ENCODE results near the gene CALB2.
"Not testable (repeated sequence)": the region's sequence is repeated elsewhere in the genome, so short reads cannot be mapped to it uniquely, and the experiment has no call there.

Gene CALB2

GRCh38 chr16:71358464-71358998 is at the start of gene CALB2:
CALB2 (plus strand) TSS chr16:71358723; CDS start chr16:71358793, 70 bp downstream.
- Histone ChIP-seq H3K4me1 (ENCODE audit: control insufficient read depth, insufficient read depth, low read length) (no peaks in the 10 kb centered on the region), H3K27me3 (ENCODE audit: control insufficient read depth, insufficient read depth, low read length) (peaks cover 18% of the 10 kb centered on the region), H3K9me3 (ENCODE audit: control insufficient read depth, low read length) (no peaks in the 10 kb centered on the region), H3K9ac (ENCODE audit: low read length) (peak within 1 kb of the TSS; percentile 34), H3K4me3 (ENCODE audit: low read length) (no peak within 1 kb of the TSS), H3K36me3 (ENCODE audit: control insufficient read depth, insufficient read depth, low read length) (no peaks in the 10 kb centered on the region)

GRCh38 chr16:71311553-71312158 is 46.9 kb upstream of the CALB2 start:
- H3K36me3 ChIP-seq (ENCODE audit: control insufficient read depth, insufficient read depth, low read length) = no peaks in the 10 kb centered on the region
- no peaks in the 10 kb centered on the region for H3K4me1 ChIP-seq (ENCODE audit: control insufficient read depth, insufficient read depth, low read length)
- no peaks in the 10 kb centered on the region for H3K9me3 ChIP-seq (ENCODE audit: control insufficient read depth, low read length)
- no peak overlapping the region for H3K9ac ChIP-seq (ENCODE audit: low read length)
- H3K4me3 ChIP-seq (ENCODE audit: low read length) = no peak overlapping the region
- peaks cover 4% of the 10 kb centered on the region for H3K27me3 ChIP-seq (ENCODE audit: control insufficient read depth, insufficient read depth, low read length)

GRCh38 chr16:71313591-71313990 is 44.9 kb upstream of the CALB2 start:
- H3K27me3 ChIP-seq (ENCODE audit: control insufficient read depth, insufficient read depth, low read length); H3K9ac ChIP-seq (ENCODE audit: low read length); H3K4me1 ChIP-seq (ENCODE audit: control insufficient read depth, insufficient read depth, low read length); H3K4me3 ChIP-seq (ENCODE audit: low read length); H3K9me3 ChIP-seq (ENCODE audit: control insufficient read depth, low read length); H3K36me3 ChIP-seq (ENCODE audit: control insufficient read depth, insufficient read depth, low read length): not testable (repeated sequence)

- Histone ChIP-seq H3K9ac (ENCODE audit: low read length) (no peak overlapping the region), H3K36me3 (ENCODE audit: control insufficient read depth, insufficient read depth, low read length) (no peaks in the 10 kb centered on the region), H3K9me3 (ENCODE audit: control insufficient read depth, low read length) (no peaks in the 10 kb centered on the region), H3K4me1 (ENCODE audit: control insufficient read depth, insufficient read depth, low read length) (no peaks in the 10 kb centered on the region), H3K4me3 (ENCODE audit: low read length) (no peak overlapping the region), H3K27me3 (ENCODE audit: control insufficient read depth, insufficient read depth, low read length) (peaks cover 4% of the 10 kb centered on the region)
Observed at GRCh38 chr16:71315269-71315668, 43.3 kb upstream of the CALB2 start.

GRCh38 chr16:71319999-71320398 is 38.5 kb upstream of the CALB2 start:
- Histone ChIP-seq H3K36me3 (ENCODE audit: control insufficient read depth, insufficient read depth, low read length) (no peaks in the 10 kb centered on the region), H3K9ac (ENCODE audit: low read length) (no peak overlapping the region), H3K27me3 (ENCODE audit: control insufficient read depth, insufficient read depth, low read length) (no peaks in the 10 kb centered on the region), H3K9me3 (ENCODE audit: control insufficient read depth, low read length) (no peaks in the 10 kb centered on the region), H3K4me1 (ENCODE audit: control insufficient read depth, insufficient read depth, low read length) (no peaks in the 10 kb centered on the region), H3K4me3 (ENCODE audit: low read length) (no peak overlapping the region)

- no peaks in the 10 kb centered on the region for H3K9me3 ChIP-seq (ENCODE audit: control insufficient read depth, low read length)
- no peak overlapping the region for H3K9ac ChIP-seq (ENCODE audit: low read length)
- no peak overlapping the region for H3K4me3 ChIP-seq (ENCODE audit: low read length)
- H3K36me3 ChIP-seq (ENCODE audit: control insufficient read depth, insufficient read depth, low read length) = no peaks in the 10 kb centered on the region
- no peaks in the 10 kb centered on the region for H3K27me3 ChIP-seq (ENCODE audit: control insufficient read depth, insufficient read depth, low read length)
- H3K4me1 ChIP-seq (ENCODE audit: control insufficient read depth, insufficient read depth, low read length) = no peaks in the 10 kb centered on the region
Observed at GRCh38 chr16:71327720-71328119, 30.8 kb upstream of the CALB2 start.

- no peaks in the 10 kb centered on the region for H3K9me3 ChIP-seq (ENCODE audit: control insufficient read depth, low read length)
- H3K27me3 ChIP-seq (ENCODE audit: control insufficient read depth, insufficient read depth, low read length) = no peaks in the 10 kb centered on the region
- H3K4me3 ChIP-seq (ENCODE audit: low read length) = no peak overlapping the region
- H3K4me1 ChIP-seq (ENCODE audit: control insufficient read depth, insufficient read depth, low read length) = no peaks in the 10 kb centered on the region
- H3K9ac ChIP-seq (ENCODE audit: low read length) = no peak overlapping the region
- H3K36me3 ChIP-seq (ENCODE audit: control insufficient read depth, insufficient read depth, low read length) = no peaks in the 10 kb centered on the region
Observed at GRCh38 chr16:71328151-71328550, 30.4 kb upstream of the CALB2 start.

GRCh38 chr16:71337631-71338030 is 20.9 kb upstream of the CALB2 start:
- no peaks in the 10 kb centered on the region for H3K27me3 ChIP-seq (ENCODE audit: control insufficient read depth, insufficient read depth, low read length)
- H3K36me3 ChIP-seq (ENCODE audit: control insufficient read depth, insufficient read depth, low read length) = no peaks in the 10 kb centered on the region
- H3K4me3 ChIP-seq (ENCODE audit: low read length) = no peak overlapping the region
- H3K4me1 ChIP-seq (ENCODE audit: control insufficient read depth, insufficient read depth, low read length) = no peaks in the 10 kb centered on the region
- H3K9me3 ChIP-seq (ENCODE audit: control insufficient read depth, low read length) = no peaks in the 10 kb centered on the region
- H3K9ac ChIP-seq (ENCODE audit: low read length) = no peak overlapping the region

GRCh38 chr16:71338193-71338592 is 20.3 kb upstream of the CALB2 start:
- no peaks in the 10 kb centered on the region for H3K36me3 ChIP-seq (ENCODE audit: control insufficient read depth, insufficient read depth, low read length)
- H3K9ac ChIP-seq (ENCODE audit: low read length) = no peak overlapping the region
- no peaks in the 10 kb centered on the region for H3K9me3 ChIP-seq (ENCODE audit: control insufficient read depth, low read length)
- H3K4me1 ChIP-seq (ENCODE audit: control insufficient read depth, insufficient read depth, low read length) = no peaks in the 10 kb centered on the region
- H3K27me3 ChIP-seq (ENCODE audit: control insufficient read depth, insufficient read depth, low read length) = no peaks in the 10 kb centered on the region
- H3K4me3 ChIP-seq (ENCODE audit: low read length) = no peak overlapping the region

GRCh38 chr16:71338632-71339031 is 19.9 kb upstream of the CALB2 start:
- no peaks in the 10 kb centered on the region for H3K27me3 ChIP-seq (ENCODE audit: control insufficient read depth, insufficient read depth, low read length)
- no peaks in the 10 kb centered on the region for H3K36me3 ChIP-seq (ENCODE audit: control insufficient read depth, insufficient read depth, low read length)
- H3K9me3 ChIP-seq (ENCODE audit: control insufficient read depth, low read length) = no peaks in the 10 kb centered on the region
- no peaks in the 10 kb centered on the region for H3K4me1 ChIP-seq (ENCODE audit: control insufficient read depth, insufficient read depth, low read length)
- H3K4me3 ChIP-seq (ENCODE audit: low read length) = no peak overlapping the region
- H3K9ac ChIP-seq (ENCODE audit: low read length) = no peak overlapping the region

GRCh38 chr16:71339236-71340171 is 19.0 kb upstream of the CALB2 start:
- Histone ChIP-seq H3K9ac (ENCODE audit: low read length) (no peak overlapping the region), H3K4me1 (ENCODE audit: control insufficient read depth, insufficient read depth, low read length) (no peaks in the 10 kb centered on the region), H3K4me3 (ENCODE audit: low read length) (no peak overlapping the region), H3K27me3 (ENCODE audit: control insufficient read depth, insufficient read depth, low read length) (no peaks in the 10 kb centered on the region), H3K36me3 (ENCODE audit: control insufficient read depth, insufficient read depth, low read length) (no peaks in the 10 kb centered on the region), H3K9me3 (ENCODE audit: control insufficient read depth, low read length) (no peaks in the 10 kb centered on the region)

- Histone ChIP-seq H3K9me3 (ENCODE audit: control insufficient read depth, low read length) (no peaks in the 10 kb centered on the region), H3K36me3 (ENCODE audit: control insufficient read depth, insufficient read depth, low read length) (no peaks in the 10 kb centered on the region)
Observed at GRCh38 chr16:71340406-71340805, 18.1 kb upstream of the CALB2 start.

More at GRCh38 chr16:71340406-71340805, 18.1 kb upstream of the CALB2 start:
- H3K4me1 ChIP-seq (ENCODE audit: control insufficient read depth, insufficient read depth, low read length) = no peaks in the 10 kb centered on the region
- H3K9ac ChIP-seq (ENCODE audit: low read length) = no peak overlapping the region
- no peak overlapping the region for H3K4me3 ChIP-seq (ENCODE audit: low read length)
- H3K27me3 ChIP-seq (ENCODE audit: control insufficient read depth, insufficient read depth, low read length) = peaks cover 4% of the 10 kb centered on the region
